Nephron progenitor cell (in vitro differentiated cells): ENCODE results near the gene CCT5.
A peak's percentile ranks its signal among the peaks of the same experiment; 100 is the strongest.

Experiments
- DNase-seq: peaks from one replicate; pipeline ENCODE4 v3.0.0; 2021
- H3K27ac Mint-ChIP-seq: 2 replicates; pipeline ENCODE4 v1.8.0; 2021; ENCODE audit warnings: mild to moderate bottlenecking, moderate library complexity, mixed read lengths
- H3K27me3 Mint-ChIP-seq: 2 replicates; pipeline ENCODE4 v1.8.0; 2021; ENCODE audit warnings: mild to moderate bottlenecking, low read depth, mixed read lengths; ENCODE audit not compliant: poor library complexity
- H3K36me3 Mint-ChIP-seq: 2 replicates; pipeline ENCODE4 v1.8.0; 2021; ENCODE audit warnings: low read depth, mixed read lengths
- H3K4me1 Mint-ChIP-seq: 2 replicates; pipeline ENCODE4 v1.8.0; 2021; ENCODE audit warnings: mixed read lengths
- H3K4me3 Mint-ChIP-seq: 2 replicates; pipeline ENCODE4 v1.8.0; 2021; ENCODE audit warnings: mild to moderate bottlenecking, moderate library complexity, mixed read lengths
- H3K9me3 Mint-ChIP-seq: 2 replicates; pipeline ENCODE4 v1.8.0; 2021; ENCODE audit warnings: mild to moderate bottlenecking, moderate library complexity, mixed read lengths
- CTCF ChIP-seq: fragments of 200-600 bp; sonication (generic); IDR thresholded peaks from 2 replicates; pipeline ENCODE4 v1.5.0; 2021; ENCODE audit warnings: antibody characterized with exemption

CCT5 gene

GRCh38 chr5:10288592-10289219 is 38.6 kb downstream of the CCT5 start:
- no peak overlapping the region for H3K4me3 Mint-ChIP-seq
- H3K9me3 Mint-ChIP-seq, result peaks cover 10% of the 10 kb centered on the region
- H3K27me3 Mint-ChIP-seq, result peaks cover 7% of the 10 kb centered on the region
- peaks cover 64% of the 10 kb centered on the region for H3K36me3 Mint-ChIP-seq
- no peak for TF ChIP-seq CTCF
- H3K27ac Mint-ChIP-seq, result peak overlapping the region; percentile 94
- peaks cover 13% of the 10 kb centered on the region for H3K4me1 Mint-ChIP-seq
- no peak for DNase-seq

GRCh38 chr5:10289353-10289752 is 39.3 kb downstream of the CCT5 start:
- no peak for DNase-seq

GRCh38 chr5:10289991-10290390 is 39.9 kb downstream of the CCT5 start:
- Mint-ChIP-seq H3K27me3 (peaks cover 7% of the 10 kb centered on the region), H3K9me3 (peaks cover 18% of the 10 kb centered on the region), H3K4me3 (no peak overlapping the region), H3K4me1 (peaks cover 10% of the 10 kb centered on the region), H3K36me3 (peaks cover 76% of the 10 kb centered on the region), H3K27ac (peak overlapping the region; percentile 94)
- DNase-seq, result no peak
- TF ChIP-seq CTCF, result no peak

More at GRCh38 chr5:10289353-10289752, 39.3 kb downstream of the CCT5 start:
- Mint-ChIP-seq H3K36me3 (peaks cover 70% of the 10 kb centered on the region), H3K9me3 (peaks cover 14% of the 10 kb centered on the region), H3K4me1 (peaks cover 10% of the 10 kb centered on the region), H3K27ac (peak overlapping the region; percentile 94), H3K27me3 (peaks cover 7% of the 10 kb centered on the region), H3K4me3 (no peak overlapping the region)
- TF ChIP-seq CTCF, result no peak

GRCh38 chr5:10290438-10290837 is 40.4 kb downstream of the CCT5 start:
- Mint-ChIP-seq H3K27me3 (peaks cover 7% of the 10 kb centered on the region), H3K27ac (no peak overlapping the region), H3K4me3 (no peak overlapping the region), H3K36me3 (peaks cover 73% of the 10 kb centered on the region), H3K4me1 (peaks cover 10% of the 10 kb centered on the region), H3K9me3 (peaks cover 18% of the 10 kb centered on the region)
- no peak for DNase-seq
- TF ChIP-seq CTCF, result no peak

- TF ChIP-seq CTCF, result no peak
- Mint-ChIP-seq H3K4me3 (no peak overlapping the region), H3K9me3 (peaks cover 18% of the 10 kb centered on the region), H3K36me3 (peaks cover 71% of the 10 kb centered on the region), H3K27ac (no peak overlapping the region), H3K4me1 (peaks cover 10% of the 10 kb centered on the region), H3K27me3 (peaks cover 7% of the 10 kb centered on the region)
- DNase-seq, result no peak
Measured at GRCh38 chr5:10291692-10292339, 41.7 kb downstream of the CCT5 start.
